Eye (tissue), 1 donor: ENCODE results near the gene UMOD.

ENCODE experiments used
- DNase-seq: peaks from one replicate; pipeline ENCODE4 v3.0.0-alpha.2; 2015

The UMOD gene

DNA sequence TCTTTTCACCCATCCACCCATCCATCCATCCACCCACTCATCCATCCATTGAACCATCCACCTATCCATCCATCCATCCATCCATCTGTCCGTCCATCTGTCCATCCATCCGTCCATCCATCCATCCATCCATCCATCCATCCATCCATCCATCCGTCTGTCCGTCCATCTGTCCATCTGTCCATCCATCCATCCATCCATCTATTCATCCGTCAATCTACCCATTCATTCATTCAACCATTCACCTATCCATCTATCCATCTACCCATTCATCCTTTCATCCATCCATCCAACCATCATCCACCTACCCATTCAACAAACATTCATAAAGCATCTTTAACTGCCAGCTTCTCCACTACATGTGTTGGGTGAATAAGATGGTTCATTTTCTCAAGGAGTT lies 54.1 kb downstream of the UMOD start:
- DNase-seq: no peak

DNA sequence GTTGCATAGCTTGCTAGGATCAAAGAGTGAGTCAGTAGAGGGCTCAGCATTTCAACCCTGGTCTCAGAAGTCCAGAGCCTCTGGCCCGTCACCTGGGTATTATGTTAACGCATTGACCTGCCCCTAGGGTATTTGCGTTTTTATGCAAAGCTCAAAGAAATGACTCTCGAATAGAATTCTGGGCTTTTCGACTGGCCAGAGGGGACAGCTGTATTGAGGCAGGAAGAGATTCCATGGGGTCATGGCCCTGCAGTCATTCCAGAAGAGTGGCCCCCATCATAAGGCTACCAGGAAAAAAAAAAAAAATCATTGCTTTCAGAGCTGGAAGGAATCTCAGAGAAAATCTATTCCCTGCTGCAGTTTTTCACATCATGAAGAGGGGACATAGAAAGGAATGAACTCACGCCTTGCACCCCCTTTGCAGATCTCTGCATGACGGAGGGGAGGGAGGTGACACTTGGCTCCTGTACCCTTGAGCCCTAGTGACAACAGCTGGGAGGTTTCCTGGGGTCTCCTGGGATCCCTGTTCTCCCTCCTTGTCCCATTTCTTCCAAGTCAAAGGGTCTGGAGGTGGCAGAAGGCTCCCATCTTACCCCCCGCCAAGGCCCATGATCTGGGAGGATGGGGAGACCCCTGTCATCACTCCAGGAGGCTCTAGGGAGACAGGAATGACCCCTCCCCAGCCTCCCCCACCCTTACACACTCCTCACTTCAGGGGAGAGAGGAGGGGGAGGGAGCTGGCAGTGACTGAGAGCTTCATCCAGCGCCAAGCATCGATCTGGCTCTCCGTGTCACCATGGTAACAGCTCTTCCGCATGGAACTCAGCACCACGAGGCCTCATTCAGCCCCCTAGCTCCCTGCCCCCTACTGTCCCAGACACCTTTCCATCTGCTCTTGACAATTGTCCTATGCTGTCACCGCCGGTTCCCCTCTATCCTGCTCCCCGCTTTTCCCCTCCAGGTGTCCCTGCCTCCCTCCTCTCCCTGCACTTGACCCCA lies 61.0 kb downstream of the UMOD start:
- DNase-seq: peak; percentile 88

DNA sequence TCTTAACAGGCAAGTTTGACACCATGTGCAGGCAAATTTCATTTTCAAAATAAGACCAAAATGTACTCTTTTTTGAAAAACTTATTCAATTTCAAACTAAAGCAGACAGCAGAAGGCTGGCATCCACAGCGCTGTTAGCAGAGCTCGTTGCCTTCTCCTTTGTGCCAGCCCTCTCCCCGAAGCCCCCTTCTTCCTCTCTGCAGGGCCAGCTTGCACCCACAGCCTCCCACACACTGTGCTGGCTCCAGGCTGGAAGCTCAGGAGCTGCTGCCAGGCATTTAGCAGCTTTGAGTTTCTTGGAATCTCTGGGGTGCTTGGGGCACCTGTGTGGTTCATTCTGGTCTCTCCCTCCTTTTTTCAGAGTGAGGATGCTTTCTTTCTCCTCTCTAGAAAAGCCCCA lies 62.9 kb downstream of the UMOD start:
- DNase-seq: no peak

GRCh38 chr16:20285993-20286499 lies 66.5 kb downstream of the UMOD start:
- DNase-seq: no peak
